Sigmoid colon (tissue), 7 donors: ENCODE measurements around the gene DQX1. TPM values are rescaled to one million over a fixed set of nuclear protein-coding genes. Genes with fewer than 3 reads are reported as not detected.

Experiments used
- DNase-seq: peaks from one replicate; pipeline ENCODE4 v3.0.0-alpha.2; 2019
- H3K27ac ChIP-seq, 4 donors: fragments of 200-600 bp; sonication (generic); one replicate each; pipeline ENCODE4 v1.5.1; 2016 to 2019; ENCODE audit warnings: mild to moderate bottlenecking in 1 of 4
- H3K27me3 ChIP-seq, 3 donors: fragments of 200-600 bp; sonication (generic); one replicate each; pipeline ENCODE4 v1.5.1; 2019; ENCODE audit warnings: mild to moderate bottlenecking in 1 of 3
- H3K36me3 ChIP-seq, 4 donors: fragments of 200-600 bp; sonication (generic); one replicate each; pipeline ENCODE4 v1.5.1; 2016 to 2019
- H3K4me1 ChIP-seq, 4 donors: fragments of 200-600 bp; sonication (generic); one replicate each; pipeline ENCODE4 v1.5.1; 2017 to 2019
- H3K4me3 ChIP-seq, 4 donors: fragments of 200-600 bp; sonication (generic); one replicate each; pipeline ENCODE4 v1.5.1; 2017 to 2019; ENCODE audit warnings: mild to moderate bottlenecking in 2 of 4, moderate library complexity in 1 of 4
- H3K9me3 ChIP-seq, 4 donors: fragments of 200-600 bp in 3 of 4; sonication (generic) in 3 of 4; one replicate each; pipeline versions ENCODE4 v1.5.1 to v1.6.1; 2013 to 2019
- CTCF ChIP-seq, 4 experiments: fragments of 450-650 bp in 3 of 4; fragments of 200-600 bp in 1 of 4; IDR thresholded peaks; one replicate each; pipeline ENCODE4 v1.5.1; 2016 to 2019; ENCODE audit warnings: antibody characterized with exemption in 4 of 4, mild to moderate bottlenecking in 3 of 4, moderate library complexity in 2 of 4
- EP300 ChIP-seq, 4 donors: sonication (generic); formaldehyde crosslinking; IDR thresholded peaks; one replicate each; pipeline ENCODE4 v1.6.1; 2017; ENCODE audit warnings: antibody characterized with exemption in 4 of 4
- POLR2A ChIP-seq, 2 donors: fragments of 450-650 bp; IDR thresholded peaks; one replicate each; pipeline ENCODE4 v1.6.1; 2016; ENCODE audit warnings: antibody characterized with exemption in 2 of 2, mild to moderate bottlenecking in 2 of 2, moderate library complexity in 2 of 2
- POLR2AphosphoS5 ChIP-seq, 4 donors: sonication (generic); formaldehyde crosslinking; IDR thresholded peaks; one replicate each; pipeline ENCODE4 v1.6.1; 2017; ENCODE audit warnings: antibody characterized with exemption in 4 of 4
- WGBS, 2 donors: extraction: QIAGEN DNeasy Blood & Tissue Kit; methylation state at CpG; one replicate each; pipeline ENCODE4 v1.1.7; 2013; 5-methylcytosine and 5-hydroxymethylcytosine counted together
- intact Hi-C: fragments of 100-400 bp; cut with DNase I; formaldehyde crosslinking; loops from one replicate; pipeline ENCODE4 v1.15.1; 2023
- polyA plus RNA-seq, 3 donors: library from polyadenylated mRNA; stranded (reverse); fragments of 200-250 nt; gene quantifications; one replicate each; pipeline ENCODE4 v1.2.3, GENCODE V29; 2013
- total RNA-seq, 4 donors: library from RNA; depleted of rRNA; stranded (reverse); fragments of >200 nt; gene quantifications; one replicate each; pipeline ENCODE4 v1.1.0, GENCODE V29; 2016
- donor health status: healthy with polysubstance abuse.
- donor health status: Bipolar disorder and iron deficiency.
- donor health status: healthy.

DQX1 gene
- total and polyA plus RNA-seq, 7 donors, result 7.2 to 15.6 (median 13.2) TPM; not detected in 4

GRCh38 chr2:74502720-74503505 is 23.1 kb downstream of the DQX1 start:
- H3K27ac ChIP-seq, result peak overlapping the region; percentile 52 to 76 (median 70)
- peak in 1 of 2 donors; percentile 42 for TF ChIP-seq POLR2A (IDR thresholded peaks at IDR 0.05)
- TF ChIP-seq EP300 (IDR thresholded peaks at IDR 0.05), result no peak
- TF ChIP-seq POLR2AphosphoS5 (IDR thresholded peaks at IDR 0.05), result peak; percentile 25 to 75 (median 67)
- TF ChIP-seq CTCF (IDR thresholded peaks at IDR 0.05), result no peak
- WGBS, 2 donors, result 1 to 2% methylated on average over 67 of the region's 67 CpGs
- peak; percentile 94 for DNase-seq
- peak overlapping the region; percentile 26 to 56 (median 44) for H3K4me3 ChIP-seq
- H3K36me3 ChIP-seq, result peaks cover 0 to 20% (median 12%) of the 10 kb centered on the region in 4 donors
- peaks cover 47 to 90% (median 48%) of the 10 kb centered on the region in 3 donors for H3K27me3 ChIP-seq
- peaks cover 0 to 65% (median 55%) of the 10 kb centered on the region in 4 donors for H3K4me1 ChIP-seq
- intact Hi-C loops, result no loop called here
- H3K9me3 ChIP-seq, result no peaks in the 10 kb centered on the region

DNA sequence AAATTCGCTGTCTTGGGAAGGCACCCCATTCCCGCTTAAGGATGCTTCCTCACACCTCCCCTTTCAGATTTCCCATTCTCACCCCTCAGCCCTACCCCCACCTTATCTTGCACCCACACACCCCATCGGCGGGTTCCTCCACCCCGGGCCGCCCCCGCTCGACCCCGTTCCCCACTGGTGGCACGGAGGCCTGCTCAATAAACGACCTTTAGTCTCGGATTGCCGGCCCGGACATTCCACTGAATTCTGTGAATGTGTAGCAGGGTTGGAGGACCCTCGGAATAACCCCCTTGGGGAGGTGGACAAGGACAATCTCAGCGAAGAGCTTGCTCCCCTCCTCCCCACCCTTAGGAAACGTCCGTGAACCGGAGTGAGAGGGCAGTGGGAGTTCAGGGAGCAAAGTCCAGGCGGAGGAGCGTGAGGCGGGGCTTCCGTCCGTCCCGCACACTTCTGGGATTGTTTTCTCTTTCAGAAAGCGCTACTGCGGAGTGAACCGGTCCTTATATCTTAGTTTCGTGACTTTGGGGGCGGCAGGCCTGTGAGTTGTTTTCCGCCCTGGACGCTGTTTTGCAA is 23.8 kb downstream of the DQX1 start:
- 11 to 16% methylated on average over 32 of the region's 32 CpGs for WGBS, 2 donors
- H3K27ac ChIP-seq, result peak overlapping the region; percentile 52 to 76 (median 70)
- H3K4me1 ChIP-seq, result peaks cover 0 to 69% (median 58%) of the 10 kb centered on the region in 4 donors
- intact Hi-C loops, result no loop called here
- DNase-seq, result no peak
- peaks cover 0 to 20% (median 12%) of the 10 kb centered on the region in 4 donors for H3K36me3 ChIP-seq
- TF ChIP-seq EP300 (IDR thresholded peaks at IDR 0.05), result no peak
- peak overlapping the region; percentile 26 to 56 (median 44) for H3K4me3 ChIP-seq
- no peaks in the 10 kb centered on the region for H3K9me3 ChIP-seq
- H3K27me3 ChIP-seq, result peaks cover 49 to 97% (median 54%) of the 10 kb centered on the region in 3 donors

DNA sequence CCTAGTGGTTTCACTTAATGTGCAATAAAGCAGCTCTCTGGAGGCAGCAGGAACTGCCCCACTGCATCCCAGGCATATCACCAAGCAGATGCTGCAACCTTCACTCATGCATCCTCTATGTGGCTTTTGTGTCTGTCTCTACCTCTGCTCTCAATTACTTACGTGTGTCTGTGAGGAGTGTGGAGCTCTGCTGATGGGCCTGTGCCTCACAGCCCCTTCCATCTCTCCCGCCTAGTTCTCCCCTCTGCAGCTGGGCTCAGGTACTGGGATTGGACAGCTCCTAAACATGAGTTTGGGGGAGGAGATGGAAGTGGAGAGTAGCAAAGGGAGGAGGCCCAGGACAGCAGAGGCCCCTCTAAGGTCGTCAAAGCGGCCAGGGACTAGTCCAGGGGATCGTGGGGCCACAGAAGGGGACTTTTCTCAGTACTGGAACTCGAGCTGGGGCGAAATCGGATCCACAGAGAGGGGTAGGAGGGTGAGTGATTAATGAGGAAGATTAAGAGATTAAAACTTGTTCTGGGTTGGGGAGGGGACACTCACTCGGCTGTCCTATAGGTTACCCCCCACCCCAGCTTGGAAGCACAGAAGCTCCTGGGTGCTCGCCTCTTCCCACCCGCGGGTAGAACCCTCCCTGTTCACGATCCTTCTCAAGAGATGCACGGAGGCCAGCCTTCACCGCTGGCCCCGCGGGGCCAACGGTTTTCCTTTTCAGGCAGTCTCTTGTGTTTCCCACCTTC is 24.5 kb downstream of the DQX1 start:
- intact Hi-C loops, result no loop called here
- TF ChIP-seq EP300 (IDR thresholded peaks at IDR 0.05), result no peak
- no peak for TF ChIP-seq CTCF (IDR thresholded peaks at IDR 0.05)
- TF ChIP-seq POLR2AphosphoS5 (IDR thresholded peaks at IDR 0.05), result no peak
- TF ChIP-seq POLR2A (IDR thresholded peaks at IDR 0.05), result no peak
- no peak for DNase-seq
- Histone ChIP-seq H3K27me3 (peaks cover 49 to 99% (median 55%) of the 10 kb centered on the region in 3 donors), H3K36me3 (peaks cover 0 to 20% (median 12%) of the 10 kb centered on the region in 4 donors), H3K4me1 (peaks cover 0 to 63% (median 53%) of the 10 kb centered on the region in 4 donors), H3K9me3 (no peaks in the 10 kb centered on the region), H3K27ac (no peak overlapping the region), H3K4me3 (no peak overlapping the region)
- 79 to 86% methylated on average over 18 of the region's 18 CpGs for WGBS, 2 donors

DNA sequence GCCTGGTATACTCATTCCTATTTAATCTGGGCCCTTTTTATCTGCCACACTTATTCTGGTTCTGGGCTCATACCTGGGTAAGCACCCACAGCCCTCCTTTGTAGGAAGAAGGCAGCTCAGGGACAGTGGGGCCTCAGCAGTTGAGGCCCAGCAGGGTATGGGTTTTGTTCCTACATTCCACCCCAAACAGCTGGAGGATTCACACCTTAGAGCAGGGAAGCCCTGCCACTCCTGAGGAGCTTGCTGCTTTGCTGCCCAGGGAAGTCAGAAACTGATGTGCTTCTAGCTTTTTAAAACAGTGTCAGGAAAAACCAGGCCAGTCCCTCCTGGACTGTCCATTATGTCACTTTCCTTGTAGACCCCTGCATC is 25.5 kb downstream of the DQX1 start:
- Histone ChIP-seq H3K36me3 (peaks cover 0 to 13% (median 8%) of the 10 kb centered on the region in 4 donors), H3K4me1 (peaks cover 0 to 54% (median 44%) of the 10 kb centered on the region in 4 donors), H3K9me3 (no peaks in the 10 kb centered on the region), H3K4me3 (no peak overlapping the region), H3K27ac (no peak overlapping the region), H3K27me3 (peaks cover 49 to 90% (median 55%) of the 10 kb centered on the region in 3 donors)
- no peak for TF ChIP-seq POLR2A (IDR thresholded peaks at IDR 0.05)
- no peak for TF ChIP-seq POLR2AphosphoS5 (IDR thresholded peaks at IDR 0.05)
- no peak for TF ChIP-seq CTCF (IDR thresholded peaks at IDR 0.05)
- TF ChIP-seq EP300 (IDR thresholded peaks at IDR 0.05), result no peak
- intact Hi-C loops, result no loop called here
- DNase-seq, result no peak
